ENCODE results near the gene TMEM120B.

- TF ChIP-seq, protein P1, sequence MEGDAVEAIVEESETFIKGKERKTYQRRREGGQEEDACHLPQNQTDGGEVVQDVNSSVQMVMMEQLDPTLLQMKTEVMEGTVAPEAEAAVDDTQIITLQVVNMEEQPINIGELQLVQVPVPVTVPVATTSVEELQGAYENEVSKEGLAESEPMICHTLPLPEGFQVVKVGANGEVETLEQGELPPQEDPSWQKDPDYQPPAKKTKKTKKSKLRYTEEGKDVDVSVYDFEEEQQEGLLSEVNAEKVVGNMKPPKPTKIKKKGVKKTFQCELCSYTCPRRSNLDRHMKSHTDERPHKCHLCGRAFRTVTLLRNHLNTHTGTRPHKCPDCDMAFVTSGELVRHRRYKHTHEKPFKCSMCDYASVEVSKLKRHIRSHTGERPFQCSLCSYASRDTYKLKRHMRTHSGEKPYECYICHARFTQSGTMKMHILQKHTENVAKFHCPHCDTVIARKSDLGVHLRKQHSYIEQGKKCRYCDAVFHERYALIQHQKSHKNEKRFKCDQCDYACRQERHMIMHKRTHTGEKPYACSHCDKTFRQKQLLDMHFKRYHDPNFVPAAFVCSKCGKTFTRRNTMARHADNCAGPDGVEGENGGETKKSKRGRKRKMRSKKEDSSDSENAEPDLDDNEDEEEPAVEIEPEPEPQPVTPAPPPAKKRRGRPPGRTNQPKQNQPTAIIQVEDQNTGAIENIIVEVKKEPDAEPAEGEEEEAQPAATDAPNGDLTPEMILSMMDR (IDR thresholded peaks at IDR 0.05), result peak; percentile 84 to 99 (median 97)
- peak in 1 of 3 donors; percentile 9 for TF ChIP-seq POLR2A (IDR thresholded peaks at IDR 0.05)
Measured at GRCh38 chr12:121811434-121812319, 99.1 kb downstream of the TMEM120B start.

Measured in body of pancreas (tissue), 4 donors.